HEK293 (cell line): Measurements from ENCODE around the gene SMARCB1.

ENCODE experiments used
- CTCF ChIA-PET: fragments of 350-600 bp; formaldehyde crosslinking; extraction: SDS; loops from one replicate; lab custom pipeline; 2021; ENCODE audit warnings: antibody characterized with exemption; lab: Yijun Ruan, JAX
- POLR2A ChIA-PET: fragments of 300-600 bp; formaldehyde crosslinking; extraction: SDS; loops from one replicate; lab custom pipeline; 2020; ENCODE audit warnings: antibody characterized with exemption, inconsistent platforms; lab: Yijun Ruan, JAX
- H3K27ac ChIP-seq: fragments of 200-500 bp; sonication (Bioruptor generic); 2 replicates; pipeline ENCODE4 v1.5.1; 2014; ENCODE audit warnings: low read depth, low read length, control low read depth, inconsistent platforms; ENCODE audit errors: extremely low read depth
- H3K36me3 ChIP-seq, 2 experiments: fragments of 200-500 bp in 1 of 2; sonication (Bioruptor generic) in 1 of 2; 1 replicate in 1 of 2; 2 replicates in 1 of 2; pipeline ENCODE4 v1.5.1; 2014 to 2017; ENCODE audit warnings: inconsistent platforms in 2 of 2, low read length in 2 of 2; ENCODE audit not compliant: control insufficient read depth in 2 of 2, insufficient read depth in 1 of 2
- H3K4me1 ChIP-seq: fragments of 200-500 bp; sonication (Bioruptor generic); 2 replicates; pipeline ENCODE4 v1.5.1; 2014; ENCODE audit warnings: mild to moderate bottlenecking, low read length, inconsistent platforms; ENCODE audit not compliant: control insufficient read depth, insufficient read depth
- H3K4me3 ChIP-seq: 2 replicates; pipeline ENCODE4 v1.5.1; 2011; ENCODE audit warnings: low read depth, mild to moderate bottlenecking, control low read depth, low read length, moderate library complexity
- H3K9me3 ChIP-seq: fragments of 200-500 bp; sonication (Bioruptor generic); 2 replicates; pipeline ENCODE4 v1.5.1; 2014; ENCODE audit warnings: low read depth, low read length, inconsistent platforms; ENCODE audit not compliant: control insufficient read depth, insufficient read depth
- ATF2 ChIP-seq: fragments of 450-650 bp; formaldehyde crosslinking; IDR thresholded peaks from 2 replicates; pipeline ENCODE4 v1.5.1; 2016; ENCODE audit warnings: missing biosample characterization, missing genetic modification characterization, low read depth
- KLF10 ChIP-seq: fragments of 450-650 bp; IDR thresholded peaks from 2 replicates; pipeline ENCODE4 v1.5.1; 2018; ENCODE audit warnings: missing biosample characterization, mild to moderate bottlenecking, missing genetic modification characterization
- KLF9 ChIP-seq: fragments of 450-650 bp; formaldehyde crosslinking; IDR thresholded peaks from 2 replicates; pipeline ENCODE4 v1.5.1; 2016; ENCODE audit warnings: missing biosample characterization, missing genetic modification characterization, low read depth
- SETDB1 ChIP-seq: IDR thresholded peaks from one replicate; pipeline ENCODE4 v1.6.1; 2017; ENCODE audit warnings: mild to moderate bottlenecking, low read length, moderate library complexity, mixed read lengths; ENCODE audit not compliant: insufficient read length
- ZBTB10 ChIP-seq: fragments of 450-650 bp; formaldehyde crosslinking; IDR thresholded peaks from 2 replicates; pipeline ENCODE4 v1.5.1; 2016; ENCODE audit warnings: missing biosample characterization, missing genetic modification characterization
- ZNF221 ChIP-seq: fragments of 450-650 bp; formaldehyde crosslinking; IDR thresholded peaks from 2 replicates; pipeline ENCODE4 v1.5.1; 2017; ENCODE audit warnings: missing biosample characterization, missing genetic modification characterization, borderline replicate concordance
- ZNF23 ChIP-seq: fragments of 450-650 bp; formaldehyde crosslinking; IDR thresholded peaks from 2 replicates; pipeline ENCODE4 v1.5.1; 2016; ENCODE audit warnings: missing biosample characterization, missing genetic modification characterization, borderline replicate concordance
- ZNF26 ChIP-seq: fragments of 450-650 bp; formaldehyde crosslinking; IDR thresholded peaks from 2 replicates; pipeline ENCODE4 v1.5.1; 2016; ENCODE audit warnings: missing biosample characterization, missing genetic modification characterization
- ZNF280D ChIP-seq: fragments of 450-650 bp; formaldehyde crosslinking; IDR thresholded peaks from 2 replicates; pipeline ENCODE4 v1.5.1; 2016; ENCODE audit warnings: missing biosample characterization, missing genetic modification characterization
- ZNF341 ChIP-seq: fragments of 450-650 bp; formaldehyde crosslinking; IDR thresholded peaks from 2 replicates; pipeline ENCODE4; 2016; ENCODE audit warnings: low read depth, missing biosample characterization, missing genetic modification characterization
- ZNF391 ChIP-seq: fragments of 450-650 bp; formaldehyde crosslinking; IDR thresholded peaks from 2 replicates; pipeline ENCODE4 v1.5.1; 2016; ENCODE audit warnings: low read depth, missing biosample characterization, missing genetic modification characterization, borderline replicate concordance
- ZNF623 ChIP-seq: fragments of 450-650 bp; formaldehyde crosslinking; IDR thresholded peaks from 2 replicates; pipeline ENCODE4 v1.5.1; 2016; ENCODE audit warnings: missing biosample characterization, missing genetic modification characterization
- ZNF658 ChIP-seq: fragments of 450-650 bp; formaldehyde crosslinking; IDR thresholded peaks from 2 replicates; pipeline ENCODE4; 2016; ENCODE audit warnings: missing biosample characterization, missing genetic modification characterization
- ZNF660 ChIP-seq: fragments of 450-650 bp; IDR thresholded peaks from 2 replicates; pipeline ENCODE4 v1.5.1; 2018; ENCODE audit warnings: missing biosample characterization, mild to moderate bottlenecking, missing genetic modification characterization
- ZNF768 ChIP-seq: fragments of 450-650 bp; formaldehyde crosslinking; IDR thresholded peaks from 2 replicates; pipeline ENCODE4 v1.5.1; 2018; ENCODE audit warnings: missing biosample characterization, mild to moderate bottlenecking, missing genetic modification characterization
- ZNF792 ChIP-seq: fragments of 450-650 bp; formaldehyde crosslinking; IDR thresholded peaks from 2 replicates; pipeline ENCODE4 v1.5.1; 2016; ENCODE audit warnings: missing biosample characterization, missing genetic modification characterization
- ZSCAN16 ChIP-seq: fragments of 450-650 bp; formaldehyde crosslinking; IDR thresholded peaks from 2 replicates; pipeline ENCODE4 v1.5.1; 2016; ENCODE audit warnings: missing biosample characterization, missing genetic modification characterization

The SMARCB1 gene

GRCh38 chr22:23803001-23803819 is 16.4 kb downstream of the SMARCB1 start:
- no peak overlapping the region for H3K27ac ChIP-seq

GRCh38 chr22:23804781-23805291 is 18.1 kb downstream of the SMARCB1 start:
- no peak for TF ChIP-seq ZNF623
- no peak for TF ChIP-seq KLF10 (tag by site-specific recombination)
- TF ChIP-seq ZNF658: no peak
- no peak for TF ChIP-seq KLF9 (tag by site-specific recombination)
- TF ChIP-seq ZNF221: no peak
- TF ChIP-seq ZNF391: no peak
- TF ChIP-seq ZNF660 (tag by site-specific recombination): no peak
- no peak for TF ChIP-seq ZNF280D (tag by site-specific recombination)
- TF ChIP-seq ATF2 (tag by site-specific recombination): no peak
- no peak for TF ChIP-seq ZNF768 (tag by site-specific recombination)
- TF ChIP-seq ZNF341 (tag by site-specific recombination): no peak
- TF ChIP-seq ZNF26: no peak
- no peak for TF ChIP-seq ZSCAN16 (tag by site-specific recombination)
- no peak for TF ChIP-seq SETDB1
- TF ChIP-seq ZNF792 (tag by site-specific recombination): no peak
- Histone ChIP-seq H3K9me3 (no peaks in the 10 kb centered on the region), H3K36me3 (peaks cover 39 to 77% of the 10 kb centered on the region in 2 experiments), H3K27ac (no peak overlapping the region), H3K4me3 (no peak overlapping the region), H3K4me1 (no peaks in the 10 kb centered on the region)
- ChIA-PET CTCF (no interaction called here), POLR2A (no interaction called here)

More at GRCh38 chr22:23803001-23803819, 16.4 kb downstream of the SMARCB1 start:
- CTCF ChIA-PET: interaction anchor here (0.6 kb wide), 1 partner anchor 20 kb away, joined by 3 read pairs; no protein-coding TSS in a partner anchor
- POLR2A ChIA-PET: no interaction called here
- H3K36me3 ChIP-seq: peaks cover 43 to 87% of the 10 kb centered on the region in 2 experiments
- no peak overlapping the region for H3K4me3 ChIP-seq
- TF ChIP-seq ZBTB10 (tag by site-specific recombination) (no peak), ZNF23 (tag by site-specific recombination) (no peak)
- TF ChIP-seq, all 188 proteins: peak for 0
- Histone ChIP-seq H3K9me3 (no peaks in the 10 kb centered on the region), H3K4me1 (no peaks in the 10 kb centered on the region)
